ENCODE data around the gene TBL3.
"Not testable (repeated sequence)": the region's sequence is repeated elsewhere in the genome, so short reads cannot be mapped to it uniquely, and the experiment has no call there.

TBL3 gene

GRCh38 chr16:1971796-1972489 lies at the start of gene TBL3:
TBL3 (plus strand) TSS chr16:1972053; CDS start chr16:1972165, 112 bp downstream.
- DNase-seq, result peak; percentile 95

DNA sequence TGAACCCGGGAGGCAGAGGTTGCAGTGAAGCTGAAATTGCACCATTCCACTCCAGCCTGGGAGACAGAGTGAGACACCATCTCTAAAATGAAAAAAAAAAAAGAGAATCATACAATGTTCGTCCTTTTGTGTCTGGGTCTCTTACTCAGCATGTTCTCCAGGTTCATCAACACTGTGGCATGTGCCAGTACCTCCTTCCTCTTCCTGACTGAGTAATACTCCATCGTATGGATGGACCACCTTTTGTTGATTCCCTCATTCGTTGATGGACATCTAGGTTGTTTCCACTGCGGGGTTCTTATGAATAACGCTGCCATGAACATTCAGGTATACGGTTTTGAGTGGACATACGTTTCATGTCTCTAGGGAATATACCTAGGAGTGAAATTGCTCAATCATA lies 49.5 kb upstream of the TBL3 start:
- DNase-seq, result no peak

- DNase-seq, result no peak
These were observed 48.4 kb upstream of the TBL3 start for GRCh38 chr16:1923299-1924034.

GRCh38 chr16:1924095-1924494 lies 47.8 kb upstream of the TBL3 start:
- DNase-seq, result no peak

- no peak for DNase-seq
These were observed 45.6 kb upstream of the TBL3 start for GRCh38 chr16:1926271-1926670.

DNA sequence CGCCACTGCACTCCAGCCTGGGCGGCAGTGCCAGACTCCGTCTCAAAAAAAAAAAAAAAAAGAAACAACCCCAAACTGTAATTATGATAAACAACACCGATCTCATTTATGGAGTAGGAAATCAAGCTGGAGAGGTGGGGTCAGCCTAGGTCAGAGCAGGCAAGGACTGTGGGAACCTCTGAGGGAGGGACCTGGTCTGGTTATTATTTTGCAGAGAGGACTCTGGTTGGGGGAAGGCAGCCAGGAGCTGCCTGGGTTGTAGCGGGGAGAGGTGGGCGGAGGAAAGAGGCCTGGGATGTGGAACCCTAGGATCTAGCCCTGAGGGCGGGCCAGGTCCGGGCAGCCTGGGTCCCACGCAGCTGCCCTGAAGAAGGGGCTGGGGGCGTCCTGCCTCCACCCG lies 42.7 kb upstream of the TBL3 start:
- no peak for DNase-seq

GRCh38 chr16:1929578-1930337 lies 42.1 kb upstream of the TBL3 start:
- peak; percentile 95 for DNase-seq

- no peak for DNase-seq
These were observed 41.5 kb upstream of the TBL3 start for GRCh38 chr16:1930338-1930720.

GRCh38 chr16:1932050-1933028 lies 39.5 kb upstream of the TBL3 start:
- no peak for DNase-seq

GRCh38 chr16:1933097-1933661 lies 38.7 kb upstream of the TBL3 start:
- no peak for DNase-seq

DNA sequence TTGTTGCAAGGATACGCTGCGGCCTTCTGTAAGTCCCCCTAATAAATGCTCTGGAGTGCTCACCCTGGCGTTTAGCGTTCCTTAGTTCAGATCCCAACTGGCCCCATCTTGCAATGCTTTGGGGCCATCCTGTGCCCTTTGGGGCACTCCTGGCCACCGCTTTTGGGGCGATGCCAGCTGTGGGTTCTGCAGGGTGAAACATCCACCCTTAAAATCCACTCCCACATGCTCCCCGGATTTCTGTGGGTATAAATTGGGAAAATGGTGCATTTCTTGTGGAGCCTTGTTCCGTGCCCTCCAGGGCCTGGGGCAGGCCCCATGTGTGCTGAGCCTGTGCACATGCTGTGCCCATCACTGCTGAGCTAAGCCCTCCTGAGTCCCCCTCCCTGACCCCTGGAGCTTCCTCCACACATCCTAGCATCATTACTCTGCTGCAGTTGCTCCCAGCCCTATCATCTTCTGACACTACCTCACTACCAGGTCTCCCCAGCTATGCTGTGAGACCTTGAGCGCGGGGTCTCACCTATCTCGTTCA lies 34.8 kb upstream of the TBL3 start:
- no peak for DNase-seq

- no peak for DNase-seq
These were observed 33.5 kb upstream of the TBL3 start for GRCh38 chr16:1938316-1938715.

GRCh38 chr16:1938910-1939309 lies 32.9 kb upstream of the TBL3 start:
- no peak for DNase-seq

- DNase-seq, result not testable (repeated sequence)
These were observed 32.0 kb upstream of the TBL3 start for GRCh38 chr16:1939833-1940232.

DNA sequence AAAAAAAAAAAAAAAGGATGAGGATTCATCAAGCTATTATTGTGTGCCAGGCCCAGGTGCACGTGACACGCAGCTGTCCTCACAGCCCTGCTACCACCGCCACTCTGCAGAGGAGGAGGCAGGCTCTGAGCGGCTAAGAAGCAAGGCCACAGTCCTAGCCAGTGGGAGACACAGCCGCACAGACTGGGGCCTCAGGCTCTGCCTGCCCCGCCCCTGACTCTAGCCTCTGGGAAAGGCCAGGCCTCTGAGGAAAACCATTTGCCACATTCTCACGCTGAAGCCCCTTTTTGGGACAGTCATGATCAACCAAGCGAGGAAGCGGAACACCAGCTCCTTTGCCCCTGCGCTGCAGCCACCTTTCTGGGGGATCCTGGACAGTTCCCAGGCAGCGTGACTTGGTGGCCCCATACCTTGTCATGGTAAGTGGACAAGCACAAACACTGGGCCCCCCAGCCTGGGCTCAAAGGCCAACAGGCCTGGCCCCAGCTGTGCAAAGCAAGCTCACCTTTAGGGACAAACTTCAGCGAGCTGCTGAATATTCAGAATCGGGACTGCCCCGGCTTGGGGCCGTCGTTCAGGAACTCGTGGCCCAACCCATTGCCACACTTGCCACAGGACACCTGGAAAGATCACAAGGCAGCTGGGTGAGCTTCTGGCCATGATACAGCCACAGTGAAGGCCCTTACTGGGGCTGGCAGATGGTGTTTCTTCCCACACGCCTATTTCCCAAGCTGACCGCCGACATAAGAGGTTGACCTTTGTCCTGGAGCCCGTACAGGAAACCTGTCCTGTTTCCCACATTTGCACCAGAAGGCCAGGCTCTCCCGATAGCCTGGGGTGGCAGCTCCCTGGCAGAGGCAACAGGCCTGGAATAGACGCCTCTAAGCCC lies 31.3 kb upstream of the TBL3 start:
- no peak for DNase-seq

DNA sequence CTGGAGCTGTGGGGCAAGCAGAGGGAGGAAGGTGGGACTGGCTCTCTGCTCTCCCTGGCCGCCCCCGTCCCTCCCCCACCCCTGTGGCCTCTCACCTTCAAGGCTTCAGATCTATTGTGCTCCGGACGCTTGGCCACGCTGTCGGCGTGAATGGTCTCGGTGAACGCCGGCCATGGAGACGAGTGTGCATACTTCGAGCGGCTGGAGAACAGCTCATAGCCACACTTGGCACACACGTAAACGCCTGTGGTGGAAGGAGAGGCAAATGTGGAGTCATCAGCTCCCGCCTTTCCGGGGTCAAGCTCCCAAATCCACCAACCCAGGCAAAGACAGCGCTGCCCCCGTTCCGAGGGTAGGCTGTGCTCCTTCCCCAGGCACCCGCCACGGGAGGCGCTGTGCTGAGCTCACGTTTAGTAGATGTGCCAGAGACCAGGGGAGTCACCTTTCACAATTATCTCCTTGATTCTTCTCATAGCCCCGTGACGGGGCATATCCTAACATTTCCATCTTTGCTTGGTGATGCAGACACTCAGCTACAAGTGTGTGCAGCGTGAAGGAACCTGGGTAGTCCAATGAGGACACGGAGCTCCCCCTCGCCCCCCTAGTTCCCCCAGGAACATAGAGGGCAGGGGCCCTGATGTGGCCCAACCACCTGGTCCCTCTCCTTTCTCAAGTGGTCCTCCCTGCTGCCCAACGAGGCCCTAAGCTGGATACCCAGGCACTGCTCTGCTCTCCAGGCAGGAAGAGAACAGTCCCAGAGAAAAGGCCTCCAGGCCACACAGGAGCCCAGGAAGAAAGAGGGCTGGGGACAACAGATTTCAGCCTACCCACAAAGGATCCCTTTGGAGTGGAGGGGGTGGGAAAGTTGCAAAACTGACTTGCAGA lies 30.4 kb upstream of the TBL3 start:
- DNase-seq, result no peak

DNA sequence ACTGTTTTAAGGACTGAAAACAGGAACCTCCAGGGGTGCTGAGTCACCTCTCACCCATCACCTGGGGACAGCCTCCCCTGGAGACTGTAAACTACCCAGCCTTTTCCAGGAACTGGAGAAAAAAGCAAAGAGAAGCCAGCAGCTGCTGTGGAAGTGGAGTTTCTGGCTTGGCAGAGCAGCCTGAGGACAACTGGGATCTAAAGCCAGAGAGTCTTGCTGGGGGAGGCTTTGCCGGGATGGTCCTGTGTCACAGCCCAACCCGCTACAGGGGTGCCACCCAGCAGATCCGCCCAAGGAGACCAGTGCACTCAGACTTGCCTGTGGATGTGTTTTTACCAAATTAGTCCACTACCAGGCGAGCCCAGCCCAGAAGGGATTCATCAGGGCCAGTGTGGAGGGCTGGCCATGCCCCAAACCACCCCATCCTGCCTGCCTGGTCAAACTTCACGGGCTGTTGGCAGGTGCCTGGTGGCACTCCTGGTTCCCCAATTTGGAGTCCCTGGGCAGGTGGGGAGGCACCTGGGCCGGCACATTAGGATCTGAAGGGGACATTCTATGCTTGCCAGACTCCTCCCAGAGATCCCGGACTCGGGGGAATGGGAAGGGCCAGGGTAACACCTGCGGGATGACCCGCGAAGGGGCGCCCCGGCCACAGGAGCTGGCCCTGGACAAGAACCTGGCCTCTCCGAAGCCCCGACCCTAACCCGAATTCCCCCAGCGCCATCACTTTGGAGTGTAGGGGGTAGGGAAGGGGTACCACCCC lies 29.6 kb upstream of the TBL3 start:
- DNase-seq, result no peak

GRCh38 chr16:1942810-1943726 lies 28.8 kb upstream of the TBL3 start, which contains the start of gene MSRB1:
MSRB1 (minus strand) TSS chr16:1943199; CDS start chr16:1943156, 43 bp downstream.
- peak; percentile 100 for DNase-seq
